ENCODE results near the gene NUCB1.
A peak's percentile ranks its signal among the peaks of the same experiment; 100 is the strongest.
"Not testable (repeated sequence)": the region's sequence is repeated elsewhere in the genome, so short reads cannot be mapped to it uniquely, and the experiment has no call there.

The NUCB1 gene

DNA sequence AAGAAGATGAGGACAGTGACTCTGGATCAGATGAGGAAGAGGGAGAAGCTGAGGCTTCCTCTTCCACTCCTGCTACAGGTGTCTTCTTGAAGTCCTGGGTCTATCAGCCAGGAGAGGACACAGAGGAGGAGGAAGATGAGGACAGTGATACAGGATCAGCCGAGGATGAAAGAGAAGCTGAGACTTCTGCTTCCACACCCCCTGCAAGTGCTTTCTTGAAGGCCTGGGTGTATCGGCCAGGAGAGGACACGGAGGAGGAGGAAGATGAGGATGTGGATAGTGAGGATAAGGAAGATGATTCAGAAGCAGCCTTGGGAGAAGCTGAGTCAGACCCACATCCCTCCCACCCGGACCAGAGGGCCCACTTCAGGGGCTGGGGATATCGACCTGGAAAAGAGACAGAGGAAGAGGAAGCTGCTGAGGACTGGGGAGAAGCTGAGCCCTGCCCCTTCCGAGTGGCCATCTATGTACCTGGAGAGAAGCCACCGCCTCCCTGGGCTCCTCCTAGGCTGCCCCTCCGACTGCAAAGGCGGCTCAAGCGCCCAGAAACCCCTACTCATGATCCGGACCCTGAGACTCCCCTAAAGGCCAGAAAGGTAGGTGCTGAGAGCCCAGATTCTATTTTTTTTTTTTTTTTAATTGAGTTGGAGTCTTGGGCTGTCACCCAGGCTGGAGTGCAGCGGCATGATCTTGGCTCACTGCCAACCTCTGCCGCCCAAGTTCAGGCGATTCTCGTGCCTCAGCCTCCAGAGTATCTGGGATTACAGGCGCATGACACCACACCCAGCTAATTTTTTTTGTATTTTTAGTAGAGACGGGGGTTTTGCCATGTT is 25.6 kb upstream of the NUCB1 start:
- peak in 1 of 2 experiments; percentile 20 for DNase-seq (ENCODE audit: low read depth in 2 of 2)

DNA sequence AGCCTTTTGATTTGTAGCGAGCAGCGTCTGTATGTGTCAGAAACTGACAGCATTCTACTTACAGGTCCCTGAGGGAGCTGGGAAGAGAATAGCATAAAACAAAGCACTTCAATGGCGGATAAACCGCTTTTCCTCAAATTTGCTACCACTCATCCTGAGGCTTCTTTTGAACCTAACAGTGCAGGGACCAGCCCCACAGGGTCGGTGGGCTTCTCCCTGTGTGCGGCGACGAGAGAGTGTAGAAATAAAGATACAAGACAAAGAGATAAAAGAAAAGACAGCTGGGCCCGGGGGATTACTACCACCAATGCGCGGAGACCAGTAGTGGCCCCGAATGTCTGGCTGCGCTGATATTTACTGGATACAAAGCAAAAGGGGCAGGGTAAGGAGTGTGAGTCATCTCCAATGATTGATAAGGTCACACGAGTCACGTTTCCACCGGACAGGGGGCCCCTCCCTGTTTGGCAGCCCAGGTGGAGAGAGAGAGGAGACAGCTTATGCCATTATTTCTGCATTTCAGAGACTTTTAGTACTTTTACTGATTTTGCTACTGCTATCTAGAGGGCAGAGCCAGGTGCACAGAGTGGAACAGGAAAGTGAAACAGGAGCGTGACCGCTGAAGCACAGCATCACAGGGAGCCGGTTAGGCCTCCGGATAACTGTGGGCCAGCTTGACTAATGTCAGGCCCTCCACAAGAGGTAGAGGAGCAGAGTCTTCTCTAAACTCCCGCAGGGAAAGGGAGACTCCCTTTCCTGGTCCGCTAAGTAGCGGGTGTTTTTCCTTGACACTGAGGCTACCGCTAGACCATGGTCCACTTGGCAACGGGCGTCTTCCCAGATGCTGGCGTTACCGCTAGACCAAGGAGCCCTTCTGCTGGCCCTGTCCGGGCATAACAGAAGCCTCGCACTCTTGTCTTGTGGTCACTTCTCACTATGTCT is 23.8 kb upstream of the NUCB1 start:
- DNase-seq (ENCODE audit: low read depth in 2 of 2) = not testable (repeated sequence)

DNA sequence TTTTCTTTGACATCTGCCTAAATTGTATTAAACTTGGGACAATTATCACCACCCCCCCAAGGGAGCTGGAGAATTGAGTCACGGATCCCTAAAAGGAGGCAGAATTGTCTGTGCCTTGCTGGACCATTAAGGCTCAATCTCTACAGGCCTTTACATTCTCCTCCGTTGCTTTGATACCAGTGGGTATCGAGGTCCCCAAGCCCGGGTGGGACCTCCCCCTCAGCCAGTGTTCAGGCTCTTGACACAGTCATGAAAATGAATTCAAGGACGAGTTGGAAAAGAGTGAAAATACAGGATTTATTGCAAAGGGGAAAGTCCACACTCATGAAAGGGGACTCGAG is 22.3 kb upstream of the NUCB1 start:
- DNase-seq (ENCODE audit: low read depth in 2 of 2) = no peak

DNA sequence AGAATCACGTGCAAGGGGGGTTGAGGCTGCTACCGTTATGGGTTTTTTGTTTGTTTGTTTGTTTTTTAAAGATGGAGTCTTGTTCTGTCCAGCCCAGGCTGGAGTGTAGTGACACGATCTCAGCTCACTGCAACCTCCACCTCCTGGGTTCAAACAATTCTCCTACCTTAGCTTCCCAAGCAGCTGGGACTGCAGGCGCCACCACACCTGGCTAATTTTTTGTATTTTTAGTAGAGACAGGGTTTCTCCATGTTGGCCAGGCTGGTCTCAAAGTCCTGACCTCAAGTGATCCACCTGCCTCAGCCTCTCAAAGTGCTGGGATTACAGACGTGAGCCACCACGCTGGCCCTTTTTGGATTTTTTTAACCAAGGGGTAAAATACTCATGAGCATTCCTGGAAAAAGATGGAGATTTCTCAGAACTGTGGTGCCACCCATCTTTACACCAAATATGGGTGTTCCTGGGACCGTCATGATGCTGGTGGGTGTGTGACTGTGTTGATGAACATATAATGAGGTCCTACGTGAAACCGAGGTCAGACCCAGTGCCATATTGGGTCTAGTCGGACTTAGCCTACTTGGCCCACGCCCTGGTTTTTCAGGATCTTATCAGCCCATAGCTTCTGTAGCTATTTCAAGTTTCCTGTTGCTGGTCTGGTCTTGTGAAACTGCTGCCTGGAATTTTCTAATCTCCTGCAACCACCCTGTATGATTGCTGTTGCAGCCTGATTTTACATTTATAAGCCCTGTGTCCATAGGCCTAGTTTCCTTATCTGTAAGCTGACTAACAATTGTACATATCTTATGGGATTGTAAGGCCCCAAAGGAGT is 21.7 kb upstream of the NUCB1 start:
- no peak for DNase-seq (ENCODE audit: low read depth in 2 of 2)

DNA sequence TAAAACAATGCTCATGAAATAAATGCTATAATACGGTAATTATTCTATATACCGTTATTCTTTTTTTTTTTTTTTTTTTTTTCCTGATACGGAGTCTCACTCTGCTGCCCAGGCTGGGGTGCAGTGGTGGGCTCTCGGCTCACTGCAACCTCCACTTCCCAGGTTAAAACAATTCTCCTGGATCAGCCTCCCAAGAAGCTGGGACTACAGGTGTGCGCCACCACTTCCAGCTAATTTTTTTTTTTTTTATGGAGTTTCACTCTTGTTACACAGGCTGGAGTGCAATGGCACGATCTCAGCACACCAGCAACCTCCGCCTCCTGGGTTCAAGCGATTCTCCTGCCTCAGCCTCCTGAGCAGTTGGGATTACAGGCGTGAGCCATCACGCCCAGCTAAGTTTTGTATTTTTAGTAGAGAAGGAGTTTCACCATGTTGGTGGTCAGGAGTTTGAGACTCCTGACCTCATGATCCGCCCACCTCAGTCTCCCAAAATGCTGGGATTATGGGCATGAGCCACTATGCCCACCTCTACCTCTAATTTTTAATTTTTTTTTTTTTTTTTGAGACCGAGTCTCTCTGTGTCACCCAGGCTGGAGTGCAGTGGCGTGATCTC is 21.0 kb upstream of the NUCB1 start:
- no peak for DNase-seq (ENCODE audit: low read depth in 2 of 2)

DNA sequence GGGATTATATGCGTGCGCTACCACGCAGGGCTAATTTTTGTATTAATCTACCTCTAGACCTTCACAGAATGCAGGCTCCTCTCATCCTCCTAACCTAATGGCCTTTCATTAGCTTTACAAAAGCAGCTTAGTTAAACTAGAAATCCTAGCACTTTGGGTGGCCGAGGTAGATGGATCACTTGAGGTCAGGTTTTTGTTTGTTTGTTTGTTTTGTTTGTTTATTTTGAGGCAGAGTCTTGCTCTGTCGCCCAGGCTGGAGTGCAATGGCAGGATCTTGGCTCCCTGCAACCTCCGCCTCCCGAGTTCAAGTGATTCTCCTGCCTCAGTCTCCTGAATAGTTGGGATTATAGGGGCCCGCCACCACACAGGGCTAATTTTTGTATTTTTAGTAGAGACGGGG is 20.4 kb upstream of the NUCB1 start:
- DNase-seq (ENCODE audit: low read depth in 2 of 2) = not testable (repeated sequence)

DNA sequence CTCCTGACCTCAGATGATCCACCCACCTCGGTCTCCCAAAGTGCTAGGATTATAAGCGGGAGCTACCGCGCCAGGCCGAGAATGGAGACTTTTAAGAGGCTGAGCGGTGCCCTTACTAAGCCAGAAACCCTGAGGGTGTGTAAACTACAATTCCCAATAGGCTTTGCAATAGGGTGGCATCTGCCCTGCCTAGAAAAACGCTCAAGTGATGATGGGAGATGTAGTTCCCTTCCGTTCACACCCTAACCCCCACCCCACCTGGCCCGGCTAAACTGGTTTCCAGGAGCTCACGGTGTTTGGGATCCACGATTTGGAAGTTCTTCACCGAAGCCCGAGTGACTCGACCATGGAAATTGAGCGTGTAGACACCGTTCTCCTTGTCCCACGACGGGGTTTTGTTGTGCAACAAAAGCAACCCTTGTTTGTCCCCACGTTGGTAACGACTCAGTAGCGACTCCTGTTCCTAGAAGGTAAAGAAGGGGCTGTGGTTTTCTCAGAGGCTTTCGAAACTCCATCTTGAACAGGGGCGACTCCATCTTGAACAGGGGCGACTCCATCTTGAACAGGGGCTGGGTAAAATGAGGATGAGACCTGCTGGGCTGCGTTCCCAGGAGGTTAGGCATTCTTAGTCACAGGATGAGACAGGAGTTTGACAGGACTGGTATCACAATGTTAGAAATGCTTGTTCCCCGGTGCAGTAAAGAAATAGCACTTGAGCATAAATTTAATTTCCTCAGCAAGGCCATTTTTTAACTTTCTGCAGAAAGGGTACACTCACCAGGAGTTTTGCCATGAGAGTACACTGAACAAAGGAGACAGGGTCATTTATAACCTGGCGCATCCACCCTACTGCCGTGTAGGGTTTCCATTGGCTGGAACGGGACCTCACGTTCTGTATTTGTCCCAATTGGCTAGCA is 18.1 kb upstream of the NUCB1 start:
- DNase-seq (ENCODE audit: low read depth in 2 of 2) = no peak

DNA sequence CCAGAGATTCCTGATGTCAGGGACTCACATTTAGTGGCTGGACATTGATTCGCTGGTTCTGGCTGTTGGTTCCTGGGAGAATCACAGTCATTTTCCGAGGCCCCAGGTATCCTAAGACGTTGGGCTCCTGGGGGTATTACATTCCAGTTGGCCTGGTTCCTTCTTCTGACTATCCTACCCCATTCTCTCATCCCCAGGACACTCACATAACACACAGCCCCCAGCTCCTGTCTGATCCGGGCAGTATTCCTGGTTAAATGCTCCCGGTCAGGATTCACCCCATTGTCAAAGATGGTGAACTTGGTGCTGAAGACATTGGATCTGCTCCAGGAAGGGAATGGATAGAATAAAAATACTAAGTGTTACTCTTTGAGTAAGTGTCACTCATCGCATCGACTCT is 16.4 kb upstream of the NUCB1 start:
- no peak for DNase-seq (ENCODE audit: low read depth in 2 of 2)

DNA sequence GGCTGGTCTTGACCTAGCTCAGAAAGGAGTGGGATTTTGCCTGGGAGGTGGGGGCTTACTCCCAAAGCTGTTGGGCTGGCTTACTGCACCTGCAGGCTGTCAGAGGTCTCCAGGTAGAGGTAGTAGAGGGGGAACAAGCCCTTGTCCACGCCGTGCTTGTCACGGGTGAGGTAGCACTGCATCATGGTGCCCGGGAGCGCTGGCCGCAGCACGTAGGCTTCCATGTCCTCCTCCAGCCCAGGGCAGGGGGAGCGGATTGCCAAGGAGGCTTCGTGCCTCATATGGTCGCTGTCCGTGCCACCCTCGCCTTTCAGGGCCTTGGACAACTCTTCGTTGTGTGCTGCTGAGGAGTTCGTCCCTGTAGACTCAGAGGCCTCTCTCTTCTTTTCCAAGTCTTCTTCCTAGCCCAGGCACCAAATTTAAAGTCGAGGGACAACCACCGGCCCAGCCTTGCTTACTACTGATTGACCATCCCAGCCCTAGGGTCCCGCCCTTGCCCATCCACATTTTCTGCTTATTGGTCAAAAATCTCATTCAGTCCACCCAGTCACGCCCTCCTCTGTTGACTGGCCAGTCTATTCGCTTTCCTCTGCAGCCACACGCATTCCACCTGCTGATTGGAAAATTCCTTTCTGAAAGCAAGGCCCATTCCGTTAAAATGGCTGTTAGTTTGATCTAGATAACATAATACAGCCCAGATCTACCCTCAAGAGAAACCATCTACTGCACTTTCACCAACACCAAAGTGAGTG is 12.1 kb upstream of the NUCB1 start:
- no peak for DNase-seq (ENCODE audit: low read depth in 2 of 2)

DNA sequence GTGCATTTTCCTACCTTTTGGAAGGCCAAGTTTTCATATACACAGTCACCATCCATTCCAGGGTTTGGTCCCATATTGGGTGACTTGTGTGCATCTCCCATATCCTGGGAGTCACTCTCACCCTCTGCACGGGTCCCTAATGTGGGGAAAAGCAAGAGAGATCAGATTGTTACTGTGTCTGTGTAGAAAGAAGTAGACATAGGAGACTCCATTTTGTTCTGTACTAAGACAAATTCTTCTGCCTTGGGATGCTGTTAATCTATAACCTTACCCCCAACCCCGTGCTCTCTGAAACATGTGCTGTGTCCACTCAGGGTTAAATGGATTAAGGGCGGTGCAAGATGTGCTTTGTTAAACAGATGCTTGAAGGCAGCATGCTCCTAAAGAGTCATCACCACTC is 10.6 kb upstream of the NUCB1 start:
- not testable (repeated sequence) for DNase-seq (ENCODE audit: low read depth in 2 of 2)

DNA sequence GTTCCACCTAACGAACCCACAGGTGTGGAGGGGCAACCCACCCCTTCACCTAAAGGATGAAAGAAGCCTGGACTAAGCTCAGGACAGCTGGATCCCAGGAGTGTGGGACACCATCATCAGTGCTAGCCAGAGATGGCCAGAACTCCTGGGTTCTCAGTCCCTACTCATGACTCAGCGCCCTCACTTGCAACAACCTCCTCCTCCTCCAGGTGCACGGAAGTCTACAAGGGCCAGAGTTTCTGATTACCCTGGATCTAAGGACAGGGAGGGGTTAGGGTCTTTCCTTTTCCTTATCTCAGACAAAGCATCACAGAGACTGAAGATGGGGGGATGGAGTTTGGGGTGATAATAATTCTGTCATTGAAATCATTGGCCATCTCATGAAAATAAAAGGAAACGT is 9.6 kb upstream of the NUCB1 start:
- DNase-seq (ENCODE audit: low read depth in 2 of 2) = no peak

DNA sequence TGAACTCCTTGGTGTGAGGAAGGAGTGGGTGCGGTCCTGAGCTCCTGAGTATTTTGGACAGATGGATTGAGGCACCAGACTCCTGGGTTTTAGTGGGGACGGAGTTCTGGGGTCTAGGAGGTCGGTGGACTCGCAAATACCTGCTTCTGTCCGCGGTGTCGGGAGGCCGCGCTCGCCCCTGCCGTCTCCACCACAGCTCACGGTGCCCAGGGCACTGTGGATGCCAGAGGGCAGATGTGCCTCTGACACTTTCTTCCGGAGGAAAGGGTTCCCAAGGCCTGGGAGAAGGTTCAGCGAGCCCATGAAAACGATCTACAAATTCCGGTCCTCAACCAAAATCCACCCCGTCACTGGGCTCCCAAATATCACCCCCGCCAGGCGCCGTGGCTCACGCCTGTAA is 4.9 kb upstream of the NUCB1 start:
- no peak for DNase-seq (ENCODE audit: low read depth in 2 of 2)

DNA sequence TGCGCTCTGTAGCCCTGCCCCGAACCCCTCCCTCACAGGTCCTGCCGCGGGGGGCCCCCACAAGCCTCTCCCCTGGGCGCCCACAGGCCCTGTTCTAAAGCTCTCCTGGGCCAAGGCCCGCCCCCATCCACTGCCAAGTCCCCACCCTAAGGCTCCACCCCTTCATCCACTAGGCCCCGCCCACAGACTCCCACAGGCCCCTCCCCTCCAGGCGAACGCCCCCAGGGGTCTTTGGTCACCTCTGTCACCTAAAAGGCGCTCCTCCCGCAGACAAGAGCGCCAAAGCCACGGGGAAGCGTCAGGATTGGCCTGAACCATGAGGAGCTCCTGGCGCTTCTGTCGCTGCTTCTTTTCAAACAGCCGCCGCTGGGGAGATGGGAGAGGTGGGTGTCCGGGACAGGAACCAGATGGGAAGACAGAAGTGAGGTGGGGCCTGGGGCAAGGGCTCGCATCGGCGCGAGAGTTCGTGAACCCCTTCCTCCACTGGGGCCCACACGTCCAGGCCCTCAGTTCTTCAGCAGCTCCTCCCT is 3.9 kb upstream of the NUCB1 start:
- no peak for DNase-seq (ENCODE audit: low read depth in 2 of 2)

DNA sequence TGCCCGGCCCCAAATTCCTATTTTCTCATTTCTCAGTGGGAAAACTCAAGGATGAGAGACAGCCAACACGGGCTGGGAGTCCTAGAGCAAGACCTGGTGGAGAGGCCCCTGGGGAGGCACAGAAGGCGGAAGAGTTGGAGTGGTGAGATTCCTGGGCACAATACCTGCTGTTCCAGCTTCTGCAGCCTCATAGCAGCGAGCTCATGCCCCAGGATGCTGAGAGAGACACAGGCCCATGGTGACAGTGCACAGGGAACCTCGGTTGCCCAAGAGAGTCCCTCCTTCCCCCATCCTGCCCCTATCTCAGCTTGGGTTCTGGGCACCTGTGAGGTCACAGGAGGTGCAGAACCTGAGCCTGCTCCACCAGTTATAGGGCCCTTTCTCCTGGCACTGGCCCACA is 2.9 kb upstream of the NUCB1 start:
- DNase-seq (ENCODE audit: low read depth in 2 of 2) = no peak

DNA sequence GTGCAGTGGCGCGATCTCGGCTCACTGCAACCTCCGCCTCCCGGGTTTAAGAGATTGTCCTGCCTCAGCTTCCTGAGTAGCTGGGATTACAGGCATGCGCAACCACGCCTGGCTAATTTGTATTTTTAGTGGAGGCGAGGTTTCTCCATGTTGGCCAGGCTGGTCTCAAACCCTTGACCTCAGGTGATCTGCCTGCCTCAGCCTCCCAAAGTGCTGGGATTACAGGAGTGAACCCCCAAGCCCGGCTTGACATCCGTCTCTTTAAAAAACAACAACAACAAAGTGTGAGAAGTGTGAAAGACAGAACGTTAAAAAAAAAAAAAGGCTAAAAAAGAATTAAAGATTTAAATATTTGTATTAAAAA is 744 bp upstream of the NUCB1 start:
- DNase-seq (ENCODE audit: low read depth in 2 of 2) = not testable (repeated sequence)

DNA sequence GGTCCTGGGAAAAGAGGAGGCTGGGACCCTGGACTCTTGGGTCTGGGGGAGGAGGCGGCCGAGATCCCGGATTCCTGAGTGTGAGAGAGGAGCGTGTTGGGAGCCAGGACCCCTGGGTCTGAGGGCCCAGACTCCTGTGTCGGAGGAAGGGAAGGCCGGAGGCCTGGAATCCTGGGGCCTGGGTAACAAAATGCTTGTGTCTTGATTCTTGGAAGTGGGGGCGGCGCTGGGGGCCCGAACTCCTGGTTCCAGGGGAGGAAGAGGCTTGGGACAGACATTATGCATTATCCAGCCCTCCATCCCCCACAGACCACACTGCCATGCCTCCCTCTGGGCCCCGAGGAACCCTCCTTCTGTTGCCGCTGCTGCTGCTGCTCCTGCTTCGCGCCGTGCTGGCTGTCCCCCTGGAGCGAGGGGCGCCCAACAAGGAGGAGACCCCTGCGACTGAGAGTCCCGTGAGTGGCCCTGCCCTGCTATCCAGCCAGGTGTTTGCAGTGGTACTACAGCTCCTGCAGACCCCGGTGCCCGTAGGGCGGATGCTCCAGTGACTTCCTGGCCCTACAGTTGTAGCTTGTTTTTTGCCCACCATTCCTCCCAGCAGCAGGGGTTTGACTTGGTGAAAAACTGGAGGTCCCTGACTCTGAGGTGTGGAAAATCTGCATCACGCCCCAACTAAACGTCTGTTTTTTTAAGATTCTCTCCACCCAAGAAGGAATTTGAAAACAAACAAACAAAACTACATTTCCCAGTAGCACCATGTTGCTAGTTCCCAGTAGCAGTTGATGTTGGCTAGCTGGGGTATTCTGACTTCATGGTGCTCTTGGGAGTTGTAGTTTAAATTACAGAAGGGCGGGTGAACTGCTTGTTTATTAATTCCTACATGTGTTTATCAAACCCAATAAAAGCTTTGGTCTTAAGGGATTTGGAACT is 630 bp downstream of the NUCB1 start:
- no peak for DNase-seq (ENCODE audit: low read depth in 2 of 2)

DNA sequence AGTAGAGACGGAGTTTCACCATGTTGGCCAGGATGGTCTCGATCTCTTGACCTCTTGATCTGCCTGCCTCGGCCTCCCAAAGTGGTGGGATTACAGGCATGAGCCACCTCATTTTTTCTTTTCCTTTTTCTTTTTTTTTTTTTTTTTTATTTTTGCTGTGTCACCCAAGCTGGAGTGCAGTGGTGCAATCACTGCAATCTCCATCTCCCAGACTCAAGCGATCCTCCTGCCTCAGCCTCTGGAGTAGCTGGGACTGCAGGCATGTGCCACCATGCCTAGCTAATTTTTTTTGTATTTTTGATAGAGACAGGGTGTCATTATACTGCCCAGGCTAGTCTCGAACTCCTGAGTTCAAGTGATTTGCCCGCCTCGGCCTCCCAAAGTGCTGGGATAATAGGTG is 2.2 kb downstream of the NUCB1 start:
- DNase-seq (ENCODE audit: low read depth in 2 of 2) = not testable (repeated sequence)

DNA sequence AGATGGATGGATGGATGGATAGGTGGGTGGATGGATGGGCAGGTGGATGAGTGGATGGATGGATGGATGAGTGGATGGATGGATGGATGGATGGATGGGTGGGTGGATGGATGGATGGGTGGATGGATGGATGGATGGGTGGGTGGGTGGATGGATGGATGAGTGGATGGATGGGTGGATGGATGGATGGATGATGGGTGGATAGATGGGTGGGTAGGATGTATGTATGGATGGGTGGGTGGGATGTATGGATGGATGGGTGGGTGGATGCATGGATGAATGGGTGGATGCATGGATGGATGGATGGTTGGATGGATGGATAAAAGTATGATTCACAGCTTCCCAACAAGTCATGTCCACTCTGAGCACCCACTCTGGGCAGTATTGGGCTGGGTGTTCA is 3.7 kb downstream of the NUCB1 start:
- not testable (repeated sequence) for DNase-seq (ENCODE audit: low read depth in 2 of 2)

DNA sequence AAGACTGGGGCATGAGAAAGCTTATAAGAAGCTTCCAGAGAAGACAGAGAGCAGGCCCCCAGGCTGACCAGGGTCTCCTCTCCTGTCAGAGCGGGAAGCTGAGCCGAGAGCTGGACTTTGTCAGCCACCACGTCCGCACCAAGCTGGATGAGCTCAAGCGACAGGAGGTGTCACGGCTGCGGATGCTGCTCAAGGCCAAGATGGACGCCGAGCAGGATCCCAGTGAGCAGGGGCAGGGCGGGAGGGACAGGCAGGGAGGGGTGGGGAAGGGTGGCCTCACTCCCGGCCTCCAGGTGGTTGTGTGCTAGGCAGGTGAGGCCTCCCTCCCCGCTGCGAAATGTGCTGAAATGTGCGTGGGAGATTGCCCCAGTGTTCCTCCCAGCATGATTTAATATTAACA is 5.6 kb downstream of the NUCB1 start:
- DNase-seq (ENCODE audit: low read depth in 2 of 2) = no peak

Data from fibroblast of skin of left biceps (primary cell).